Measurements from ENCODE around the gene IGF2BP3.

IGF2BP3 gene

DNA sequence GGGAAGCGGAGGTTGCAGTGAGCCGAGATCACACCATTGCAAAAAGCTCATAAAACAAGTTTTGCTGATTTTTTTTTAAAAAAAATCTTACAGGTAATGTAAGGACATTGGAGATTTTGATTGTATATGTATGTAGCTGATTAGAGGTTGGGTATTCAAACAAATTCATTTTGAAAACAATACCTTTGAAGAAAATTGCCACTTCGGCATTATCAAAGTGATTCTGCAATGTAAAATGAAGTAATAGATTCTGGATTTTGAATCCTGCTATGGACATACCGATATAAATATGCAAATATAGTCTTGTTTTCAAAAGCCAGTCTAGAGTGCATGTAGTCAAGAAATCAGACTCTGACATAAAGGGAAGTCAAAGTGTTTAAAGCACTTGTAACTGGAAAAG, 12.4 kb upstream of the IGF2BP3 start:
- Histone ChIP-seq H3K4me1 (ENCODE audit: control insufficient read depth, insufficient read depth, low read length) (peaks cover 14% of the 10 kb centered on the region), H3K27ac (ENCODE audit: extremely low read depth, low read depth, low read length) (no peak overlapping the region), H3K9me3 (ENCODE audit: control insufficient read depth, insufficient read depth, low read depth, low read length) (no peaks in the 10 kb centered on the region), H3K4me3 (ENCODE audit: low read depth, low read length) (no peak overlapping the region), H3K36me3 (ENCODE audit: control insufficient read depth in 2 of 2, insufficient read depth in 1 of 2, low read length in 2 of 2) (no peaks in the 10 kb centered on the region; a peak in 1 of 3 replicates)
- TF ChIP-seq ZNF48 (tag by site-specific recombination; IDR thresholded peaks at IDR 0.05) (no peak), HOXC10 (CRISPR knock-in tag; IDR thresholded peaks at IDR 0.05) (no peak), ZNF292 (tag by site-specific recombination; IDR thresholded peaks at IDR 0.05; ENCODE audit: borderline replicate concordance, low read depth) (no peak), SETDB1 (IDR thresholded peaks at IDR 0.05; ENCODE audit: insufficient read length, low read length) (no peak), ZBTB1 (tag by site-specific recombination; IDR thresholded peaks at IDR 0.05) (no peak)
- TF ChIP-seq, protein P1, sequence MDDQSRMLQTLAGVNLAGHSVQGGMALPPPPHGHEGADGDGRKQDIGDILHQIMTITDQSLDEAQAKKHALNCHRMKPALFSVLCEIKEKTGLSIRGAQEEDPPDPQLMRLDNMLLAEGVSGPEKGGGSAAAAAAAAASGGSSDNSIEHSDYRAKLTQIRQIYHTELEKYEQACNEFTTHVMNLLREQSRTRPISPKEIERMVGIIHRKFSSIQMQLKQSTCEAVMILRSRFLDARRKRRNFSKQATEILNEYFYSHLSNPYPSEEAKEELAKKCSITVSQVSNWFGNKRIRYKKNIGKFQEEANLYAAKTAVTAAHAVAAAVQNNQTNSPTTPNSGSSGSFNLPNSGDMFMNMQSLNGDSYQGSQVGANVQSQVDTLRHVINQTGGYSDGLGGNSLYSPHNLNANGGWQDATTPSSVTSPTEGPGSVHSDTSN (CRISPR knock-in tag; IDR thresholded peaks at IDR 0.05) = no peak
- TF ChIP-seq, protein P2, sequence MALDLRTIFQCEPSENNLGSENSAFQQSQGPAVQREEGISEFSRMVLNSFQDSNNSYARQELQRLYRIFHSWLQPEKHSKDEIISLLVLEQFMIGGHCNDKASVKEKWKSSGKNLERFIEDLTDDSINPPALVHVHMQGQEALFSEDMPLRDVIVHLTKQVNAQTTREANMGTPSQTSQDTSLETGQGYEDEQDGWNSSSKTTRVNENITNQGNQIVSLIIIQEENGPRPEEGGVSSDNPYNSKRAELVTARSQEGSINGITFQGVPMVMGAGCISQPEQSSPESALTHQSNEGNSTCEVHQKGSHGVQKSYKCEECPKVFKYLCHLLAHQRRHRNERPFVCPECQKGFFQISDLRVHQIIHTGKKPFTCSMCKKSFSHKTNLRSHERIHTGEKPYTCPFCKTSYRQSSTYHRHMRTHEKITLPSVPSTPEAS (tag by site-specific recombination; IDR thresholded peaks at IDR 0.05) = no peak
- TF ChIP-seq, protein P3, sequence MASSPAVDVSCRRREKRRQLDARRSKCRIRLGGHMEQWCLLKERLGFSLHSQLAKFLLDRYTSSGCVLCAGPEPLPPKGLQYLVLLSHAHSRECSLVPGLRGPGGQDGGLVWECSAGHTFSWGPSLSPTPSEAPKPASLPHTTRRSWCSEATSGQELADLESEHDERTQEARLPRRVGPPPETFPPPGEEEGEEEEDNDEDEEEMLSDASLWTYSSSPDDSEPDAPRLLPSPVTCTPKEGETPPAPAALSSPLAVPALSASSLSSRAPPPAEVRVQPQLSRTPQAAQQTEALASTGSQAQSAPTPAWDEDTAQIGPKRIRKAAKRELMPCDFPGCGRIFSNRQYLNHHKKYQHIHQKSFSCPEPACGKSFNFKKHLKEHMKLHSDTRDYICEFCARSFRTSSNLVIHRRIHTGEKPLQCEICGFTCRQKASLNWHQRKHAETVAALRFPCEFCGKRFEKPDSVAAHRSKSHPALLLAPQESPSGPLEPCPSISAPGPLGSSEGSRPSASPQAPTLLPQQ (tag by site-specific recombination; IDR thresholded peaks at IDR 0.05) = no peak
- TF ChIP-seq, protein P4, sequence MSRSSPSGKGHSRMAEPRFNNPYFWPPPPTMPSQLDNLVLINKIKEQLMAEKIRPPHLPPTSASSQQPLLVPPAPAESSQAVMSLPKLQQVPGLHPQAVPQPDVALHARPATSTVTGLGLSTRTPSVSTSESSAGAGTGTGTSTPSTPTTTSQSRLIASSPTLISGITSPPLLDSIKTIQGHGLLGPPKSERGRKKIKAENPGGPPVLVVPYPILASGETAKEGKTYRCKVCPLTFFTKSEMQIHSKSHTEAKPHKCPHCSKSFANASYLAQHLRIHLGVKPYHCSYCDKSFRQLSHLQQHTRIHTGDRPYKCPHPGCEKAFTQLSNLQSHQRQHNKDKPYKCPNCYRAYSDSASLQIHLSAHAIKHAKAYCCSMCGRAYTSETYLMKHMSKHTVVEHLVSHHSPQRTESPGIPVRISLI (tag by site-specific recombination; IDR thresholded peaks at IDR 0.05) = no peak
- TF ChIP-seq, protein P5, sequence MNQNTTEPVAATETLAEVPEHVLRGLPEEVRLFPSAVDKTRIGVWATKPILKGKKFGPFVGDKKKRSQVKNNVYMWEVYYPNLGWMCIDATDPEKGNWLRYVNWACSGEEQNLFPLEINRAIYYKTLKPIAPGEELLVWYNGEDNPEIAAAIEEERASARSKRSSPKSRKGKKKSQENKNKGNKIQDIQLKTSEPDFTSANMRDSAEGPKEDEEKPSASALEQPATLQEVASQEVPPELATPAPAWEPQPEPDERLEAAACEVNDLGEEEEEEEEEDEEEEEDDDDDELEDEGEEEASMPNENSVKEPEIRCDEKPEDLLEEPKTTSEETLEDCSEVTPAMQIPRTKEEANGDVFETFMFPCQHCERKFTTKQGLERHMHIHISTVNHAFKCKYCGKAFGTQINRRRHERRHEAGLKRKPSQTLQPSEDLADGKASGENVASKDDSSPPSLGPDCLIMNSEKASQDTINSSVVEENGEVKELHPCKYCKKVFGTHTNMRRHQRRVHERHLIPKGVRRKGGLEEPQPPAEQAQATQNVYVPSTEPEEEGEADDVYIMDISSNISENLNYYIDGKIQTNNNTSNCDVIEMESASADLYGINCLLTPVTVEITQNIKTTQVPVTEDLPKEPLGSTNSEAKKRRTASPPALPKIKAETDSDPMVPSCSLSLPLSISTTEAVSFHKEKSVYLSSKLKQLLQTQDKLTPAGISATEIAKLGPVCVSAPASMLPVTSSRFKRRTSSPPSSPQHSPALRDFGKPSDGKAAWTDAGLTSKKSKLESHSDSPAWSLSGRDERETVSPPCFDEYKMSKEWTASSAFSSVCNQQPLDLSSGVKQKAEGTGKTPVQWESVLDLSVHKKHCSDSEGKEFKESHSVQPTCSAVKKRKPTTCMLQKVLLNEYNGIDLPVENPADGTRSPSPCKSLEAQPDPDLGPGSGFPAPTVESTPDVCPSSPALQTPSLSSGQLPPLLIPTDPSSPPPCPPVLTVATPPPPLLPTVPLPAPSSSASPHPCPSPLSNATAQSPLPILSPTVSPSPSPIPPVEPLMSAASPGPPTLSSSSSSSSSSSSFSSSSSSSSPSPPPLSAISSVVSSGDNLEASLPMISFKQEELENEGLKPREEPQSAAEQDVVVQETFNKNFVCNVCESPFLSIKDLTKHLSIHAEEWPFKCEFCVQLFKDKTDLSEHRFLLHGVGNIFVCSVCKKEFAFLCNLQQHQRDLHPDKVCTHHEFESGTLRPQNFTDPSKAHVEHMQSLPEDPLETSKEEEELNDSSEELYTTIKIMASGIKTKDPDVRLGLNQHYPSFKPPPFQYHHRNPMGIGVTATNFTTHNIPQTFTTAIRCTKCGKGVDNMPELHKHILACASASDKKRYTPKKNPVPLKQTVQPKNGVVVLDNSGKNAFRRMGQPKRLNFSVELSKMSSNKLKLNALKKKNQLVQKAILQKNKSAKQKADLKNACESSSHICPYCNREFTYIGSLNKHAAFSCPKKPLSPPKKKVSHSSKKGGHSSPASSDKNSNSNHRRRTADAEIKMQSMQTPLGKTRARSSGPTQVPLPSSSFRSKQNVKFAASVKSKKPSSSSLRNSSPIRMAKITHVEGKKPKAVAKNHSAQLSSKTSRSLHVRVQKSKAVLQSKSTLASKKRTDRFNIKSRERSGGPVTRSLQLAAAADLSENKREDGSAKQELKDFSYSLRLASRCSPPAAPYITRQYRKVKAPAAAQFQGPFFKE (tag by site-specific recombination; IDR thresholded peaks at IDR 0.05; ENCODE audit: borderline replicate concordance) = no peak
- TF ChIP-seq, protein P6, sequence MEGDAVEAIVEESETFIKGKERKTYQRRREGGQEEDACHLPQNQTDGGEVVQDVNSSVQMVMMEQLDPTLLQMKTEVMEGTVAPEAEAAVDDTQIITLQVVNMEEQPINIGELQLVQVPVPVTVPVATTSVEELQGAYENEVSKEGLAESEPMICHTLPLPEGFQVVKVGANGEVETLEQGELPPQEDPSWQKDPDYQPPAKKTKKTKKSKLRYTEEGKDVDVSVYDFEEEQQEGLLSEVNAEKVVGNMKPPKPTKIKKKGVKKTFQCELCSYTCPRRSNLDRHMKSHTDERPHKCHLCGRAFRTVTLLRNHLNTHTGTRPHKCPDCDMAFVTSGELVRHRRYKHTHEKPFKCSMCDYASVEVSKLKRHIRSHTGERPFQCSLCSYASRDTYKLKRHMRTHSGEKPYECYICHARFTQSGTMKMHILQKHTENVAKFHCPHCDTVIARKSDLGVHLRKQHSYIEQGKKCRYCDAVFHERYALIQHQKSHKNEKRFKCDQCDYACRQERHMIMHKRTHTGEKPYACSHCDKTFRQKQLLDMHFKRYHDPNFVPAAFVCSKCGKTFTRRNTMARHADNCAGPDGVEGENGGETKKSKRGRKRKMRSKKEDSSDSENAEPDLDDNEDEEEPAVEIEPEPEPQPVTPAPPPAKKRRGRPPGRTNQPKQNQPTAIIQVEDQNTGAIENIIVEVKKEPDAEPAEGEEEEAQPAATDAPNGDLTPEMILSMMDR (tag by site-specific recombination; IDR thresholded peaks at IDR 0.05) = no peak
- ChIA-PET CTCF (interaction anchor here (1.4 kb wide), 1 partner anchor 211 kb away, joined by 3 read pairs; no protein-coding TSS in a partner anchor), POLR2A (interaction anchor here (0.9 kb wide), 1 partner anchor 8 kb away, joined by 3 read pairs; no protein-coding TSS in a partner anchor)

Measured in HEK293 (cell line).